Neural progenitor cell (in vitro differentiated cells): ENCODE results near the gene ANKRD34A. TPM values are rescaled to one million over a fixed set of nuclear protein-coding genes. Genes with fewer than 3 reads are reported as not detected.
A peak's percentile ranks its signal among the peaks of the same experiment; 100 is the strongest.

Experiments
- DNase-seq: peaks from one replicate; pipeline ENCODE4 v3.0.0-alpha.2; 2016; ENCODE audit warnings: low spot score
- H2AFZ ChIP-seq: fragments of 200-600 bp; sonication (generic); replicated peaks from 2 replicates; pipeline ENCODE4 v1.6.1; 2016; ENCODE audit warnings: antibody characterized with exemption
- H3F3A ChIP-seq: fragments of 200-600 bp; sonication (generic); 2 replicates; pipeline ENCODE4 v1.6.1; 2016; ENCODE audit warnings: antibody characterized with exemption, low read depth
- H3K27ac ChIP-seq: fragments of 200-600 bp; sonication (generic); 2 replicates; pipeline ENCODE4 v1.5.1; 2016; ENCODE audit warnings: mild to moderate bottlenecking
- H3K27me3 ChIP-seq: fragments of 200-600 bp; sonication (generic); 2 replicates; pipeline ENCODE4 v1.6.1; 2016; ENCODE audit warnings: mild to moderate bottlenecking, moderate library complexity
- H3K36me3 ChIP-seq: fragments of 200-600 bp; sonication (generic); 2 replicates; pipeline ENCODE4 v1.5.1; 2016
- H3K4me1 ChIP-seq: fragments of 200-600 bp; sonication (generic); 2 replicates; pipeline ENCODE4 v1.6.1; 2016; ENCODE audit warnings: mixed run types
- H3K4me2 ChIP-seq: fragments of 200-600 bp; sonication (generic); 2 replicates; pipeline ENCODE4 v1.6.1; 2016
- H3K4me3 ChIP-seq: fragments of 200-600 bp; sonication (generic); 2 replicates; pipeline ENCODE4 v1.5.1; 2016
- H3K79me2 ChIP-seq: fragments of 200-600 bp; sonication (generic); 2 replicates; pipeline ENCODE4 v1.6.1; 2016; ENCODE audit warnings: low read depth
- H3K9ac ChIP-seq: fragments of 200-600 bp; sonication (generic); 2 replicates; pipeline ENCODE4 v1.6.1; 2016
- H3K9me3 ChIP-seq: fragments of 200-600 bp; sonication (generic); 2 replicates; pipeline ENCODE4 v1.5.1; 2016; ENCODE audit warnings: low read depth
- H4K20me1 ChIP-seq: fragments of 200-600 bp; sonication (generic); 2 replicates; pipeline ENCODE4 v1.6.1; 2016; ENCODE audit warnings: low read depth
- H3K27ac Mint-ChIP-seq: 3 replicates; pipeline ENCODE4 v1.8.0; 2021; ENCODE audit warnings: mixed read lengths
- H3K27me3 Mint-ChIP-seq: 2 replicates; pipeline ENCODE4 v1.8.0; 2022; ENCODE audit warnings: low read depth, mild to moderate bottlenecking, inconsistent platforms, moderate library complexity, mixed read lengths; ENCODE audit not compliant: insufficient read depth
- H3K36me3 Mint-ChIP-seq: 3 replicates; pipeline ENCODE4 v1.8.0; 2021; ENCODE audit warnings: mixed read lengths
- H3K4me1 Mint-ChIP-seq: 3 replicates; pipeline ENCODE4 v1.8.0; 2021; ENCODE audit warnings: mixed read lengths
- H3K4me3 Mint-ChIP-seq: 3 replicates; pipeline ENCODE4 v1.8.0; 2021; ENCODE audit warnings: mild to moderate bottlenecking, moderate library complexity, mixed read lengths
- H3K9me3 Mint-ChIP-seq: 3 replicates; pipeline ENCODE4 v1.8.0; 2020; ENCODE audit warnings: mixed read lengths
- EZH2 ChIP-seq: fragments of 200-600 bp; sonication (generic); IDR thresholded peaks from 2 replicates; pipeline ENCODE4 v1.6.1; 2017; ENCODE audit warnings: antibody characterized with exemption, mild to moderate bottlenecking, moderate library complexity
- EZH2phosphoT487 ChIP-seq: fragments of 200-600 bp; sonication (generic); IDR thresholded peaks from 2 replicates; pipeline ENCODE4 v1.6.1; 2017; ENCODE audit warnings: antibody characterized with exemption
- total RNA-seq: library from RNA; depleted of rRNA; stranded (reverse); fragments of >200 nt; gene quantifications from 2 replicates; pipeline ENCODE4 v1.2.3, GENCODE V29; 2015; ENCODE audit warnings: low replicate concordance
- TF ChIP-seq, protein P1 (sequence below): fragments of 200-600 bp; sonication (generic); IDR thresholded peaks from 2 replicates; pipeline ENCODE4 v1.5.1; 2017; ENCODE audit warnings: antibody characterized with exemption, mild to moderate bottlenecking

ANKRD34A gene
- total RNA-seq, 1 donor from 2014 or later = 0.06 TPM

DNA sequence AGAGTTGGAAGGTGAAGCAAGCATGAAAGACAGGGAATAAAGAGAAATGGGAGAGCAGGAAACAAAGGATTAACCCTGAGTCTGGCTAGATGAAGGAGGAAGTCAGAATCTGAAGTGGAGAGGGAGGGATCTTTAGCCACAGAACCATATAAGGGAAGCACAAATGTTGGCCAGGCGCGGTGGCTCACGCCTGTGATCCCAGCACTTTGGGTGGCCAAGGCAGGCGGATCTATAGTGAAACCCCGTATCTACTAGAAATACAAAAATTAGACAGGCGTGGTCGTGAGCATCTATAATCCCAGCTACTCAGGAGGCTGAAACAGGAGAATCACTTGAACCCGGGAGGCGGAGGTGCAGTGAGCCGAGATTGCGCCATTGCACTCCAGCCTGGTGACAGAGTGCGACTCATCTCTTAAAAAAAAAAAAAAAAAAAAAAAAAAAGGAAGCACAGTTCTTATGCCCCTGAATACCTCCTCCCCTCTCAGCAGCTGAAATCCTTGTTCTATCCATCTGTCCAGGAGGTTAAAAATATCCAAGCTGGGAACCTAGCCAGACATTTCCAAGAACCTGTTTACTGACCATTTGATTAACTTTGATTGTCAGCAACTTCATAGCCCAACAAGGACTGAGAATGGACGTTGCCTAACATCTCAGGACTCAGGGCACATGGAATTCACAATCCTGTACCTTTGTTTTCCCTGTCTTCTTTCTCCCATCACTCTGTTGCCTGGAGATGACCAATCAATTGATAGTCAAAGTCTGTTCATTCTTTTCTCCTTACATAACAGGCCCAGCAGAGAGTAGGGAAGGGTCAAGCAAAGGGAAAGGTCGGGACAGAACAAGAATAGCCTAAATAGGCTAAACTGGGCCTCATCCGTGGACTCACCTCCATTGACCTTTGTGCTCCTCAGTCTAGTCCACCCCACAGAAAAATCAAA, 21.4 kb upstream of the ANKRD34A start:
- H3K4me1 ChIP-seq = peaks cover 3% of the 10 kb centered on the region
- H3K9ac ChIP-seq = no peak overlapping the region
- TF ChIP-seq EZH2phosphoT487 (no peak), EZH2 (no peak)
- TF ChIP-seq, protein P1, sequence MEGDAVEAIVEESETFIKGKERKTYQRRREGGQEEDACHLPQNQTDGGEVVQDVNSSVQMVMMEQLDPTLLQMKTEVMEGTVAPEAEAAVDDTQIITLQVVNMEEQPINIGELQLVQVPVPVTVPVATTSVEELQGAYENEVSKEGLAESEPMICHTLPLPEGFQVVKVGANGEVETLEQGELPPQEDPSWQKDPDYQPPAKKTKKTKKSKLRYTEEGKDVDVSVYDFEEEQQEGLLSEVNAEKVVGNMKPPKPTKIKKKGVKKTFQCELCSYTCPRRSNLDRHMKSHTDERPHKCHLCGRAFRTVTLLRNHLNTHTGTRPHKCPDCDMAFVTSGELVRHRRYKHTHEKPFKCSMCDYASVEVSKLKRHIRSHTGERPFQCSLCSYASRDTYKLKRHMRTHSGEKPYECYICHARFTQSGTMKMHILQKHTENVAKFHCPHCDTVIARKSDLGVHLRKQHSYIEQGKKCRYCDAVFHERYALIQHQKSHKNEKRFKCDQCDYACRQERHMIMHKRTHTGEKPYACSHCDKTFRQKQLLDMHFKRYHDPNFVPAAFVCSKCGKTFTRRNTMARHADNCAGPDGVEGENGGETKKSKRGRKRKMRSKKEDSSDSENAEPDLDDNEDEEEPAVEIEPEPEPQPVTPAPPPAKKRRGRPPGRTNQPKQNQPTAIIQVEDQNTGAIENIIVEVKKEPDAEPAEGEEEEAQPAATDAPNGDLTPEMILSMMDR = no peak

DNA sequence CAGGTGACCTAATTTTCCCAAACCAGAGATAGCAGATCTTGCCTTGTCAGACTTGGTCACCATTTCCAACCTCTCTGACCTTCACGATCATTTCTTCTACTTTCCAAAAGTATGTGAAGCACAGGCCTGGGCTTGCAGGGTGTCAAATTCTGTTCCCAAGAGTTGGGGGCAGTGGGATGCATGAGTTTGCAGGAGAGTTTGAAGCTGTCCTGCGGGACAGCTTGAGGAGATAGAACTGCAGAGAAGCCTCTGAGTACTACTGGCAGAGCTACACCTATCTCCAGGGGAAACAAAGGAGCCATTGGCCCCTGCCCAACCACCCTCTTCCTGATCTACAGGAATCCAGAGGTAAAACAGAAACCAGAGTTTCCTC, 20.7 kb upstream of the ANKRD34A start:
- peak overlapping the region; percentile 61 for H3K27ac Mint-ChIP-seq
- H3K4me1 ChIP-seq = peaks cover 3% of the 10 kb centered on the region
- TF ChIP-seq EZH2phosphoT487 (no peak), EZH2 (no peak)
- TF ChIP-seq, protein P1 = no peak
- H3K36me3 ChIP-seq = no peaks in the 10 kb centered on the region
- peaks cover 24% of the 10 kb centered on the region for H3K4me1 Mint-ChIP-seq
- H2AFZ ChIP-seq = peak overlapping the region; percentile 55
- no peaks in the 10 kb centered on the region for H3K27me3 ChIP-seq
- H3K36me3 Mint-ChIP-seq = no peaks in the 10 kb centered on the region
- H3K4me3 ChIP-seq = no peak overlapping the region
- no peaks in the 10 kb centered on the region for H3K9me3 ChIP-seq
- no peak overlapping the region for H3K9ac ChIP-seq
- H3K9me3 Mint-ChIP-seq = no peaks in the 10 kb centered on the region
- H3F3A ChIP-seq = peaks cover under 1% of the 10 kb centered on the region
- no peak for DNase-seq
- H3K79me2 ChIP-seq = no peaks in the 10 kb centered on the region
- no peak overlapping the region for H3K4me2 ChIP-seq
- H3K27ac ChIP-seq = no peak overlapping the region
- peaks cover 6% of the 10 kb centered on the region for H3K27me3 Mint-ChIP-seq
- no peak overlapping the region for H3K4me3 Mint-ChIP-seq
- no peaks in the 10 kb centered on the region for H4K20me1 ChIP-seq

More for the DNA sequence above, 21.4 kb upstream of the ANKRD34A start:
- Mint-ChIP-seq H3K27ac (peak overlapping the region; percentile 78), H3K4me1 (peaks cover 27% of the 10 kb centered on the region), H3K36me3 (no peaks in the 10 kb centered on the region), H3K4me3 (peak overlapping the region; percentile 2), H3K9me3 (no peaks in the 10 kb centered on the region), H3K27me3 (peaks cover 6% of the 10 kb centered on the region)
- Histone ChIP-seq H3K4me2 (no peak overlapping the region), H4K20me1 (no peaks in the 10 kb centered on the region), H3K4me3 (no peak overlapping the region), H3K79me2 (no peaks in the 10 kb centered on the region), H3K27ac (no peak overlapping the region), H3K27me3 (no peaks in the 10 kb centered on the region), H3K9me3 (no peaks in the 10 kb centered on the region), H2AFZ (peak overlapping the region; percentile 55), H3K36me3 (no peaks in the 10 kb centered on the region), H3F3A (peaks cover 4% of the 10 kb centered on the region)
- no peak for DNase-seq

DNA sequence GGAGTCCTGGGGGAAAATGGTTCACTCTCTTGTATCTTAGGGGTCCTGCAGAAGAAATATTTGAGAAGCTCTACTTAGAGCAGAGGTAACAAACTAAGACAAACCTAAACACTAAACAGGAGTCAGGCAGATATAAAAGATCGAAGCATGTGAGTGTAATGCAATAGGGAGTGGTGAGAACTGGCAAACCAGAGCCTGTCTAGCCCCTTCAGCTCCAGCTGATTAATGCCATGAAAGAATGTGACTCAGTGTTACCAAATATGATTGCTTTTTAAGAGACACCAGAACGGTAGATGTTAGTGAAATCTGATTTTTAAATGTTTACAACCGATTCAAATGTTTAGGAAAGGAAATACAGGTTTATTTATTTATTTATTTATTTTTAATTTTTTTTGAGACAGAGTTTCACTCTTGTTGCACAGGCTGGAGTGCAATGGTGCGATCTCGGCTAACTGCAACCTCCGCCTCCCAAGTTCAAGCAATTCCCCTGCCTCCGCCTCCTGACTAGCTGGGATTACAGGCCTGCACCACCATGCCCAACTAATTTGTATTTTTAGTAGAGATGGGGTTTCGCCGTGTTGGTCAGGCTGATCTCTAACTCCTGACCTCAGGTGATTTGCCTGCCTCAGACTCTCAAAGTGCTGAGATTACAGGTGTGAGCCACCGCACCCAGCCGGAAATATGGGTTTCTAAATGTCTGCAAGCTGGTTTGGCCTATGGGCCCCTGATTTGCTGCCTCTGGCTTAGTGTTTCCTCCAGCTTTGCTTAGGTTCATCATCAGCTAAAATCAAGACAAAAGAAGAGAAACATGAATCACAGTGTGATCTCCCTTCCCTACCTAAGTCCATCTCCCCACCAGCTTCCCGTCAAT, 19.8 kb upstream of the ANKRD34A start:
- peak overlapping the region; percentile 61 for H3K27ac Mint-ChIP-seq
- TF ChIP-seq EZH2phosphoT487 = no peak
- TF ChIP-seq, protein P1 = no peak
- no peak for TF ChIP-seq EZH2
- Histone ChIP-seq H4K20me1 (no peaks in the 10 kb centered on the region), H3K36me3 (no peaks in the 10 kb centered on the region), H3K4me3 (no peak overlapping the region), H3K4me1 (peaks cover 4% of the 10 kb centered on the region), H3K27me3 (no peaks in the 10 kb centered on the region), H3K4me2 (no peak overlapping the region), H3K9ac (no peak overlapping the region), H2AFZ (no peak overlapping the region), H3F3A (peaks cover 8% of the 10 kb centered on the region), H3K9me3 (no peaks in the 10 kb centered on the region), H3K27ac (no peak overlapping the region), H3K79me2 (no peaks in the 10 kb centered on the region)
- no peaks in the 10 kb centered on the region for H3K9me3 Mint-ChIP-seq
- H3K4me1 Mint-ChIP-seq = peaks cover 24% of the 10 kb centered on the region
- DNase-seq = no peak
- H3K27me3 Mint-ChIP-seq = peaks cover 4% of the 10 kb centered on the region
- peak overlapping the region; percentile 8 for H3K4me3 Mint-ChIP-seq
- no peaks in the 10 kb centered on the region for H3K36me3 Mint-ChIP-seq
